GM18508 (cell line): Measurements from ENCODE around the gene ARMH1.
"Not testable (repeated sequence)": the region's sequence is repeated elsewhere in the genome, so short reads cannot be mapped to it uniquely, and the experiment has no call there.

Source experiments
- ATAC-seq: cut with Tn5 transposase; IDR thresholded peaks from one replicate; pipeline ENCODE4 v1.9.1; 2021; ENCODE audit warnings: moderate number of reproducible peaks; ENCODE audit not compliant: insufficient read depth, unreplicated experiment

The ARMH1 gene

GRCh38 chr1:44688760-44689446, 14.4 kb downstream of the ARMH1 start:
- ATAC-seq, result no peak

- no peak for ATAC-seq
Observed at GRCh38 chr1:44689447-44689765, 14.9 kb downstream of the ARMH1 start.

- no peak for ATAC-seq
Observed at GRCh38 chr1:44693159-44693558, 18.6 kb downstream of the ARMH1 start.

- ATAC-seq, result no peak
Observed at GRCh38 chr1:44693900-44694299, 19.4 kb downstream of the ARMH1 start.

GRCh38 chr1:44694863-44695478, 20.5 kb downstream of the ARMH1 start:
- ATAC-seq, result no peak

- ATAC-seq, result no peak
Observed at GRCh38 chr1:44695671-44696070, 21.2 kb downstream of the ARMH1 start.

- ATAC-seq, result no peak
Observed at GRCh38 chr1:44696101-44696500, 21.6 kb downstream of the ARMH1 start.

GRCh38 chr1:44696789-44697345, 22.4 kb downstream of the ARMH1 start:
- ATAC-seq, result no peak

GRCh38 chr1:44698138-44698537, 23.6 kb downstream of the ARMH1 start:
- ATAC-seq, result no peak

- ATAC-seq, result not testable (repeated sequence)
Observed at GRCh38 chr1:44699375-44699774, 24.9 kb downstream of the ARMH1 start.

GRCh38 chr1:44700573-44700972, 26.1 kb downstream of the ARMH1 start:
- no peak for ATAC-seq

- no peak for ATAC-seq
Observed at GRCh38 chr1:44701141-44701573, 26.6 kb downstream of the ARMH1 start.

- no peak for ATAC-seq
Observed at GRCh38 chr1:44705470-44705869, 31.0 kb downstream of the ARMH1 start.

GRCh38 chr1:44705938-44706337, 31.4 kb downstream of the ARMH1 start:
- ATAC-seq, result no peak

GRCh38 chr1:44707112-44707881, 32.8 kb downstream of the ARMH1 start:
- ATAC-seq, result no peak

GRCh38 chr1:44707959-44708831, 33.7 kb downstream of the ARMH1 start:
- ATAC-seq, result no peak

GRCh38 chr1:44713321-44713781, 38.8 kb downstream of the ARMH1 start:
- no peak for ATAC-seq

- no peak for ATAC-seq
Observed at GRCh38 chr1:44714532-44714931, 40.0 kb downstream of the ARMH1 start.

- no peak for ATAC-seq
Observed at GRCh38 chr1:44714944-44715571, 40.5 kb downstream of the ARMH1 start.

- ATAC-seq, result no peak
Observed at GRCh38 chr1:44717156-44717555, 42.6 kb downstream of the ARMH1 start.
